ENCODE measurements around the gene SLC12A8. TPM values are rescaled to one million over a fixed set of nuclear protein-coding genes. Genes with fewer than 3 reads are reported as not detected.

SLC12A8 gene
- total and polyA plus RNA-seq, 9 of the 15 experiments (the other 6 are each of a cell fraction or from before 2014, with no cell fraction given) = 0.04 to 0.33 (median 0.09) TPM; not detected in 4

DNA sequence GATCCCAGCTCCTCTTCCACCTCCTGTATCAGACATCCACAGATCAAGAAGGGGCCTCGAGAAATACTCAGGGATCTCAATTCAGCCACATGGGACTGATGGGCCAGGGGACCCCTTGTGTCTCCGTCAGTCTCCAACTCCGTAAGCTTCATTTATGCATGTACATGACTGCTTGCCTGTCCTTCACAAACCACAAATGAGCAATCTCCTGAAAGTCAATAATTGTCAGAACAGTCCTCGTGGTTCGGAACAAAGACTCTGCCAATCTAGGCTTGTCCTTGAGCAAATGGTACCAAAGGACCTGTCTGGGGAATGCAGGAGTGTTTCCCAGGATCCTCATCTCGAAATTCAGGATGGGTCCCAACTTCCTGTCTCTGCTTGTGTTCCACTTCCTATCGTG, 20.8 kb downstream of the SLC12A8 start:
- Histone ChIP-seq H3K27me3 (ENCODE audit: control insufficient read depth in 2 of 2, insufficient read depth in 2 of 2, low read length in 2 of 2) (peaks cover 5 to 45% of the 10 kb centered on the region in 2 experiments; a peak in 4 of 5 replicates), H3K9me3 (replicated peaks; ENCODE audit: control insufficient read depth, insufficient read depth, low read depth, low read length) (no peaks in the 10 kb centered on the region), H2AFZ (ENCODE audit: low read depth, low read length) (no peak overlapping the region), H3K27ac (ENCODE audit: extremely low read depth, low read depth, low read length) (no peak overlapping the region), H3K4me3 (no peak overlapping the region), H3K79me2 (ENCODE audit: control insufficient read depth, insufficient read depth, low read length) (no peaks in the 10 kb centered on the region), H3K36me3 (ENCODE audit: control insufficient read depth, insufficient read depth, low read length) (no peaks in the 10 kb centered on the region), H3K9ac (ENCODE audit: insufficient read depth in 1 of 2, low read depth in 2 of 2, low read length in 2 of 2) (no peak overlapping the region), H3K9me1 (ENCODE audit: control insufficient read depth, insufficient read depth, low read length) (no peaks in the 10 kb centered on the region), H3K4me2 (ENCODE audit: insufficient read depth, low read length) (no peak overlapping the region), H4K20me1 (replicated peaks; ENCODE audit: control insufficient read depth, insufficient read depth, low read length) (no peaks in the 10 kb centered on the region), H3K4me1 (replicated peaks in 1 of 2; ENCODE audit: control insufficient read depth in 2 of 2, insufficient read depth in 2 of 2, low read length in 2 of 2) (peaks cover 0 to 6% of the 10 kb centered on the region in 2 experiments; a peak in 3 of 5 replicates)
- intact Hi-C loops (cut with micrococcal nuclease) = no loop called here
- FAIRE-seq (no peak), ATAC-seq (no peak), DNase-seq (ENCODE audit: extremely low read depth in 1 of 4, low spot score in 3 of 4) (no peak)
- CTCF ChIA-PET (ENCODE audit: low intra/inter-chr PET ratio) = no interaction called here
- no TSS peak for BruUV-seq (replicated peaks)
- in situ Hi-C loops (cut with MboI) = no loop called here
- POLR2A ChIA-PET = no interaction called here
- 10% methylated on average over 7 of the region's 7 CpGs for WGBS (ENCODE audit: insufficient coverage, low coverage, missing lambda C conversion rate)
- TF ChIP-seq, protein P1, sequence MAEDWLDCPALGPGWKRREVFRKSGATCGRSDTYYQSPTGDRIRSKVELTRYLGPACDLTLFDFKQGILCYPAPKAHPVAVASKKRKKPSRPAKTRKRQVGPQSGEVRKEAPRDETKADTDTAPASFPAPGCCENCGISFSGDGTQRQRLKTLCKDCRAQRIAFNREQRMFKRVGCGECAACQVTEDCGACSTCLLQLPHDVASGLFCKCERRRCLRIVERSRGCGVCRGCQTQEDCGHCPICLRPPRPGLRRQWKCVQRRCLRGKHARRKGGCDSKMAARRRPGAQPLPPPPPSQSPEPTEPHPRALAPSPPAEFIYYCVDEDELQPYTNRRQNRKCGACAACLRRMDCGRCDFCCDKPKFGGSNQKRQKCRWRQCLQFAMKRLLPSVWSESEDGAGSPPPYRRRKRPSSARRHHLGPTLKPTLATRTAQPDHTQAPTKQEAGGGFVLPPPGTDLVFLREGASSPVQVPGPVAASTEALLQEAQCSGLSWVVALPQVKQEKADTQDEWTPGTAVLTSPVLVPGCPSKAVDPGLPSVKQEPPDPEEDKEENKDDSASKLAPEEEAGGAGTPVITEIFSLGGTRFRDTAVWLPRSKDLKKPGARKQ (CRISPR knock-in tag; IDR thresholded peaks at IDR 0.05) = no peak
- no peak for TF ChIP-seq CBFB (CRISPR knock-in tag; IDR thresholded peaks at IDR 0.05)
- TF ChIP-seq PTRF (tag; IDR thresholded peaks at IDR 0.05) = no peak
- no peak for TF ChIP-seq POLR2AphosphoS5 (IDR thresholded peaks at IDR 0.05; ENCODE audit: control insufficient read depth, insufficient read depth, low read depth, low read length)
- TF ChIP-seq RBBP5 (IDR thresholded peaks at IDR 0.05; ENCODE audit: borderline replicate concordance, insufficient read depth, low read length, poor library complexity, severe bottlenecking) = no peak
- TF ChIP-seq CEBPZ (IDR thresholded peaks at IDR 0.05; ENCODE audit: borderline replicate concordance, low read depth, low read length) = no peak
- TF ChIP-seq PRMT5 (CRISPR knock-in tag; IDR thresholded peaks at IDR 0.05) = no peak
- no peak for TF ChIP-seq RBM14 (IDR thresholded peaks at IDR 0.05; ENCODE audit: borderline replicate concordance, insufficient read depth, low read depth, low read length)
- no peak for TF ChIP-seq PHF20 (IDR thresholded peaks at IDR 0.05; ENCODE audit: partially characterized antibody)
- TF ChIP-seq KLF13 (tag; IDR thresholded peaks at IDR 0.05; ENCODE audit: borderline replicate concordance, low read depth) = no peak
- TF ChIP-seq ARID2 (IDR thresholded peaks at IDR 0.05) = no peak
- no peak for TF ChIP-seq ZSCAN32 (CRISPR knock-in tag; IDR thresholded peaks at IDR 0.05)
- TF ChIP-seq NFE2L1 (tag; IDR thresholded peaks at IDR 0.05; ENCODE audit: borderline replicate concordance, low read depth) = no peak
- no peak for TF ChIP-seq ZNF584 (CRISPR knock-in tag; IDR thresholded peaks at IDR 0.05; ENCODE audit: low read depth)
